GM18519 (cell line): ENCODE results near the gene DNAAF8.
A peak's percentile ranks its signal among the peaks of the same experiment; 100 is the strongest.

ENCODE experiments used
- ATAC-seq: cut with Tn5 transposase; IDR thresholded peaks from one replicate; pipeline ENCODE4 v1.9.1; 2021; ENCODE audit warnings: mild to moderate bottlenecking, moderate library complexity; ENCODE audit not compliant: unreplicated experiment, low FRiP score

Gene DNAAF8

DNA sequence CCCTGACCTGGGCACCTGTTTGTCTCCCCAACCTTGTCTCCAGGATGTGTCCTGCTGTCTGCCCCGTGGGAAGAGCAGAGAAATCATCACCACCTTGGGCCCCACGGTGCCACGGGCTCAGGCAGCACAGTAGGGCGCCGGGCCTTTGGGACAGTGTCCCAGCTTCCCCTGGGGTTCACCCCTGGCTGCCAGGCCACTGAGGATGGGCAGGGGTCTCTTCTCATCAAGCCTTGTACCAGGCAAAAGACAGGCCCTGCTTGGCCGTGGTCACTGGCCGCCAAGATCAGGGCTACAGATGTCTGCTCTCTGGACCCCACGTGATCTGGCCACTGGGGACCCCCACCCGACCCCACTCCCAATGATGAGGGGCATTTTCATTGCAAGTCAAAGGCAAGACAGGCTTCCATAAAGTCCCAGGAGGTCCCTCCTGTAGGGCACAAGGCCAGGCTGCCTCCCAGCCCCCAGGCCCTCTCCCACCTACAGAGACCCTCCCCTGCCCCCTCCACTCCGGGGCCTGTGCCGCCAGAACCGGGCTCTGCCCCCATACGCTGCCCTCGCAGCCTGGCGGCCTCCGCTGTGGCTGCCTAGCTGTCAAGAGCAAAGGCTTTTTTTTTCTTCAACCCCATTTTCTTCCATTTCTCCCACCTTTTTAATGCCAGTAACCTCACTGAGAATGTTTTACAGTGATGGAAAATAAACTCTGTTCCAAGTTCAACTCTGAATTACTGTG, 14.5 kb downstream of the DNAAF8 start:
- ATAC-seq: no peak

DNA sequence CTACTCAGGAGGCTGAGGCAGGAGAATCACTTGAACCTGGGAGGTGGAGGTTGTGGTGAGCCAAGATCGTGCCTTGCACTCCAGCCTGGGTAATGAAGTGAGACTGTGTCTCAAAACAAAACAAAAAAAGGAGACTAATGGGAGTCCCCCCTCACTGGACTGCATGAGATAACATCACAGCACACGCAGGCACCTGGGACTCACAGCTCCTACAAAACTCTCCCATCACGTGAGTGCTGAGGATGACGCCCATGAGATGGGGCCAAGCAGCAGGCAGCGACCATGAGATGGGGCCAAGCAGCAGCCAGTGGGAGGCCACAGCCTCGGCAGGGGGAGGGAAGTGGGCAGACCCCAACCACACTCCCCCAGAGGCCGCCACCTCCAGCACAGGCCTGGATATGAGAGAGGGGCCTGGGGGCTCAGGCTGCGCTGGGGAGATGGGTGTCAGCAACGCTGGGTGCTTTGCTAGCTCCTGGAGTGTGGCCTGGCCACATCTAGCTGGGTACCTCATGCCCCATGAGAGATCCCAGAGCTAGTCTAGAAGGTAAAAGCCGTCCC, 15.4 kb downstream of the DNAAF8 start:
- no peak for ATAC-seq

DNA sequence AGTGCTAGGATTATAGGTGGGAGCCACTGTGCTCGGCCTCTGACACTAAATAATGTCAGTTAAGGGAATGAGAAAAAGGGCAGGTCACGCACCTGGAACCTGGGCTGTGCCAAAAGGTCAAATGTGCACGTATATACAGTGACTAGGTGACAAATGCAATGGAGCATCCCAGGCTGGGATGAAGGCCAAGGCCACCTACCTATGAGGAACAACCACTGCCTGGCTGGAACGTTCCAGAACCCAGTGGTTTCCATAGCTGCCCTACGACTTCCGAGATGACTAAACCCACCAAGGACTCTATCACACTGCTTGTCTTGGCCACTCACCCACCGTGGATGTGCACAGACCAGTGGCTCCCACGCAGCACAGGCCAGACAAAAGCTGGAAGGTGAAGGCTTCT, 16.6 kb downstream of the DNAAF8 start:
- no peak for ATAC-seq

DNA sequence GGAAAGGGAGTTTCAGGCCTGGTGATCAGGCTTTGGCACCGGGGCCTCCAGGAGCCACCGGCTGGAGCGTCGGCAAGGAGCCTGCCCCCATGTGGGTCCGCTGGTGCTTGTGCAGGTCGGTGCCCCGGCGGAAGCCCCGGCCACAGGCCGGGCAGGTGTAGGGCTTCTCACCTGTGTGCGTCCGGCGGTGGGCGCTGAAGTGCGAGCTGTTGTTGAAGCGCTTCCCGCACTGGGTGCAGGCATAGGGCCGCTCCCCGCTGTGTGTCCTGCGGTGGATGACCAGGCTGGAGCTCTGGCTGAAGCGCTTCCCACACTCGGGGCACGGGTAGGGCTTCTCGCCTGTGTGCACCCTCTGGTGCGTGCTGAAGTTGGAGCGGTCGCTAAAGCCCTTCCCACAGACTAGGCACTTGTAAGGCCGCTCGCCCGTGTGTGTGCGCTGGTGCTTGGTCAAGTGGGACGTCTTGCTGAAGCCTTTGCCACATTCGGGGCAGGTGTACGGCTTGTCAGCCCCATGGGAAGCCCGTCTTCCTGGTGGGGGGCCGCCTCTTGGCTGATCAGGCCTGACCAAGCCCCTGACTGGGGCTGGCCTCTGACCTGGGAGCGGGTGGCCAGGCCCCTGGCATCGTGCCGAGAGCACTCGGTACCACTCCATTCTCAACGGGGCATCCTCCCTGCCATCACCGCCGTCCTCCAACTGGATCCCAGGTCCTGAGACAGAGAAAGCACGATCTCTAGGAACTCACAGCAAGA, 18.2 kb downstream of the DNAAF8 start:
- ATAC-seq: no peak

DNA sequence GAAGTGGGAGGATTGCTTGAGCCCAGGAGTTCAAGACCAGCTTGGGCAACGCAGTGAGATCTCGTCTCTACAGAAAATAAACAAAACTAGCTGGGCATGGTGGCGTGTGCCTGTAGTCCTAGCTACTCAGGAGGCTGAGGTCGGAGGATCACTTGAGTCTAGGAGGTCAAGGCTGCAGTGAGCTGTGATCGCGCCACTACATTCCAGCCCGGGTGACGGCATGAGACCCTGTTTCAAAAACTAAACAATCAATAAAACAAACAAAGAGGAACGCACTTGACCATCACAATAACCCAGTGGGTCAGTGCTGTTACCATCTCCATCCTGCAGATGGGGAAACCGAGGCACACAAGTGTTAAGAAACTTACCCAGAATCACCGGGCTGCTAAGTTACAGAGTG, 18.9 kb downstream of the DNAAF8 start:
- no peak for ATAC-seq

DNA sequence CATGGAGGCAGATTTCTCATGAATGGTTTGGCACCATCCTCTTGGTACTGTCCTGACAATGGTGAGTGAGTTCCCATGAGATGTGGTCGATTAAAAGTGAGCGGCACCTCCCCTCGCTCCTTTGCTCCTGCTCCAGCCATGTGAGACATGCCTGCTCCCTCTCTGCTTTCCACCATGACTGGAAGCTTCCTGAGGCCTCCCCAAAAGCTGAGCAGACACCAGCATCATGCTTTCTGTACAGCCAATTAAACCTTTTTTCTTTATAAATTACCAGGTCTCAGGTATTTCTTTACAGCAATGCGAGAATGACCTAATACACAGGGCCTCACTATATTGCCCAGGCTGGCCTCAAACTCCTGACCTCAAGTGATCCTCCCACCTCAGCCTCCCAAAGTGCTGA, 20.5 kb downstream of the DNAAF8 start:
- no peak for ATAC-seq

DNA sequence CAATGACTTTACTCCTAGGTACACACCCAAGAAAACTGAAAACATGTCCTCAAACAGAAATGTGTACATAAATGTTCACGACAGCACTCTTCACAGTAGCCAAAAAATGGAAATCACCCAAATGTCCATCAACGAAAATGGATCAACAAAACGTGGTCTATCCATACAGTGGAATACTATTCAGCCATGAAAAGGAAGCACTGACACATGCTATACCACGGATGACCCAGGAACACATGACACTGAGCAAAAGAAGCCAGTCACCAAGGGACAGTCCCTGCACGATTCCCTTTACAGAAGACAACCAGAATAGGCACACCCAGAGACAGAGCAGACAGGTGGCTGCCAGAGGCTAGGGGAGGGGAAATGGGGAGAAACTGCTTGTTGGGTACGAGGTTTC, 21.4 kb downstream of the DNAAF8 start:
- ATAC-seq: no peak

DNA sequence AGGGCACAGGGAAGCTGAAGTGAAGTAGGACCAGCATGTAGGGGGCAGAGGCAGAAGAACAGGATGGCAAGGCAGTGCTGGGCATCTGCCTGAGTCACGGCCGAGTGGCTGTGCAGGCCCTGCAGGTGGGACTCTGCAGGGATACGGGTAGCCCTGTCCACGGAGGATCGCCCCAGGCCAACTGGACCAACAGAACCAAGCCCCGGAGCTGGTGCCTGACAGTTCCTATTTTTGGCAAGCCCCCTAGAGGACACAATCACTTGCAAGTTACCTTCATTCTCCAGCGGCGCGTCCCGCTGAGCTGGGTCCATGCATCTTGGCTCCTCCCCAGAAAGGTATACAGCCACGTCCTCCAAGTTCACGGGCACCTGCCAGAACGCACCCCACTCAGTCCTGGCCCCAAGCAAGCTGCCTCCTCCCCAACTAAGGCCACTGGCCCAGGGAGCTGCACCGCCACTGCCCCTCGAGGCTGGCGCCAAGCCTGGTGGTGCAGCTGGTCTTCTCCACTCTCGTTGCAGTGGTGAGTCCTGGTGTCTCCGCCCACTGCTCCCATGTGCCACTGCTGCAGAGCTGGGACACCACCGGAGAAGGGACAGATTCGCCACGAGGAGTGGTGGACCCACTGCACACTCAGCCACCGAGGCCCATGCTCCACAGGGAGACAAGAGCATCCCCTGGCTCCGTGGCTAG, 26.0 kb downstream of the DNAAF8 start:
- ATAC-seq: no peak

DNA sequence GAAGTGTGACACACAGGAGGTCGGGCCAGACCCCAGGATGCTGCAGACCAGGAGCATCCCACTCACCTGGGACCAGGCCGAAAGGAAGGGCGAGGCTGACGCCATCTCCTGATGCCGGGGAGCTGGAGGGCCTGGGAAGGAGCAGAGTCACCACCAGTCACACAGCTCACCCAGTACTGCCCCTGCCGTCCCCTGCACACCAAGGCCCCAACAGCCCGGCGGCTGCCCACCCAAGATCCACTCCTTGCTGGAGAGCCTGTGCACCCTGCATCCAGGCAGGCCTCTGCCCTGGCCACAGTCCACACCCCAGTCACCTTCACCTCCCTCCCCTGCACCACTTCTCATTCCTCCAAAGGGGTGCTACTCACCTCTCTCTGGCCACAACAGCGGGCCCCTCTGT, 27.9 kb downstream of the DNAAF8 start:
- no peak for ATAC-seq

DNA sequence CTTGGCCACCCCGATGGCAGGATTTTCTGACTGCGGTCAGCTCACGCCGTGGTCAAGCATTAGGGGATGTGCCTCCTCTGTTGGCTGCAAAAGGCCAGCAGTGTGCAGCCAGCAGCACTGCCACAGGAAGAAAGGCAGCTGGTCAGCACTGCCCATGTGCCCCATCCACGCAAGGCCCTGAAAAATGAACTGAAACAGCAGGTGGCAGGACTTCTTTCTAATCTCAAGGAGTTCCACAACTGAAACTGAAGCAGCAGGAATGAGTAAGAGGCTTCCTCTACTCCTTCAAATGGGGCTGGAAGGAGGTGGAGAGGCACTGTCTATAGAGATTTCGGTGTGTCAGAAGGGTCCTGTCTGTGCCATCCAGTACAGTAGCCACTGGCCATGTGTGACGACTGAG, 29.5 kb downstream of the DNAAF8 start:
- no peak for ATAC-seq

DNA sequence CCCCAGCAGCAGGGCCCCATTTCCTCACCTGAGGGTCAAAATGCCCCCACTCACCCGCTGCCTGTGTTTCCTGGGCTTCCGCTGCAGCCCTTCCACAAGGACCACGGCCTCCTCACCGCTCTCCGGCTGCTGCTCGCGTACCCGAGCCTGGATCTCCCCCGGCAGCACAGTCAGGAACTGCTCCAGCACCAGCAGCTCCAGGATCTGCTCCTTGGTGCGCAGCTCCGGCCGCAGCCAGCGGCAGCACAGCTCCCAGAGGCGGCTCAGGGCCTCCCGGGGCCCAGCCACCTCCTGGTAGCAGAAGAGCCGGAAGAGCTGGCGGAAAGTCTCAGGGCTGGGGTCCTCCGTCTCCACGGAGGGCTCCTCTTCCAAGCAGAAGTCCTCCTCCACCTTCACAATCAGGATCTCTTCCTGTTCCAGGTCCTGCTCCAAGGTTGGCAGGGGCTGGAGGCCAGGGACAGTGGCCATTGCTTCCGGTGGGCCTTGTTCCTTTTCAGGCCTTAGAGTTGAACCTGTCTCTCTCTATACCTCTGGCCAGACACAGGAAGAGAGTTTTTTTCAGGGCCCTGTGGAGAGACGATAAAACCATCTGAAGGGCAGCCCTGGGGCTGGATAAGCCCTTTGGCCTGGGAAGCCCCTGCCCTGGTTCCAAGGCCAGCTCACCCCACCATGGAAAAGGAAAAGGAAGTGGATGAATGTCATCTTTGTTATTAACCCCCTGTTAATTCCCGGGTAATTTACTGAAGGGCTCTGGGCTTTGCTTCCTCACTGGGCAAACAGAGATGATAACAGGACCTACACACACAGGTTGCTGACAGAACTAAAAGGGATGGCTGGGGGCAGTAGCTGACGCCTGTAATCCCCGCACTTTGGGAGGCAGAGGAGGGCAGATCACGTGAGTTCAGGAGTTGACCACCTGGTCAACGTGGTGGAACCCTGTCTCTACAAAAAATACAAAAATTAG, 31.5 kb downstream of the DNAAF8 start:
- no peak for ATAC-seq

DNA sequence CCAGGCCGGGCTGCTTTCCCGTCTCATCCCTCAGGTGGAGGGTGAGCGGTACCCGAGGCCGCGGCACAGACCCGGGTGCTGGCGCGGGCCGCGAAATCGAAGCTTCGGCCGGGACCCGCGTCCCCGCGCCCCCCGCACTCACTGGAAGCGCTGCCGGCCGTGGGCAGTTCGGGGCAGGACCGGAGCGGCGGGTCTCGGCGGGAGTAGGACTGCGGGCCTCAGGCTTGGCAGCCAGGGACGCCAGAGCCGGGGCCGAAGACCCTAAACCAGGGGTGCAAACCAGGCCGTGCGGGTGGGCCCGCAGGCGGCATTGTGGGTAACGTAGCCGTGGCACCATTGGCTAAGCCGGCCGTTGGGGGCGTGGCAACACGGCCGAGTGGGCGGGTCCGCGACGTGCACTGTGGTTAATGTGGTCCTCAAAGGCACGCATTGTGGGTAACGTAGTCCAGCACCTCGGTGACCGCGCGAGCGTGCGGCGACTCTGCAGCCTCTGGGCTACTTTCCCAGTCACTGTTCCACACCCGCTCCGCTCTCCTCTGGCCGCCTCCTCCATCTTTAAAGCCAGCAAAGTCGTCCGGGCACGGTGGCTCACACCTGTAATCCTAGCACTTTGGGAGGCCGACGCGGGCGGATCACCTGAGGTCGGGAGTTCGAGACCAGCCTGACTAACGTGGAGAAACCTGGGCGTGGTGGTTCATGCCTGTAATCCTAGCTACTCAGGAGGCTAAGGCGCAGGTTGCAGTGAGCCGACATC, 32.7 kb downstream of the DNAAF8 start, which contains the start of gene ZNF500:
Gene ZNF500 (minus strand): TSS at position 288 of the 754 bp plus-strand sequence. CDS start 1,184 bp downstream, outside the sequence.
- peak; percentile 76 for ATAC-seq

DNA sequence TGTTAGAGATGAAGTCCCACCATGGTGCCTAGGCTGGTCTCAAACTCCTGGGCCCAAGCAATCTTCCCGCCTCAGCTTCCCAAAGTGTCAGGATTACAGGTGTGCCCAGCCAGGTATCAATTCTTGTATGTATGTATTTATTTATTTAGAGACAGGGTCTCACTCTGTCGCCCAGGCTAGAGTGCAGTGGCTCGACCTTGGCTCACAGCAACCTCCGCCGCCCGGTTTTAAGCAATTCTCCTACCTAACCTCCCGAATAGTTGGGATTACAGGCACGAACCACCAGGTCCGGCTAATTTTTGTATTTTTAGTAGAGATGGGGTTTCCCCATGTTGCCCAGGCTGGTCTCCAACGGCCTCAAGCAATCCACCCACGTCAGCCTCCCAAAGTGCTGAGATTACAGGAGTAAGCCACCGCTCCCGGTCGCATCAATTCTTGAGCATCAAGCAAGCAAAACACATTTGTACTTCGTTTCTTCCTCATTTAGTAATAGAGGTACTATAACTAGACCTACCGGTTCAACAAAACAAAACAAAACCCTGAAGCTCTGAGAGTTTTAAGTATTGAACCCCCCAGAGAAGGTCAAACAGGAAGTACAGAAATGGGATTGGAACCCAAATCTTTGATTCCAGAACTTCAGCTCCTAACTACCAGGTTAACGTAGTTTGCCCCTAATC, 33.7 kb downstream of the DNAAF8 start:
- no peak for ATAC-seq

DNA sequence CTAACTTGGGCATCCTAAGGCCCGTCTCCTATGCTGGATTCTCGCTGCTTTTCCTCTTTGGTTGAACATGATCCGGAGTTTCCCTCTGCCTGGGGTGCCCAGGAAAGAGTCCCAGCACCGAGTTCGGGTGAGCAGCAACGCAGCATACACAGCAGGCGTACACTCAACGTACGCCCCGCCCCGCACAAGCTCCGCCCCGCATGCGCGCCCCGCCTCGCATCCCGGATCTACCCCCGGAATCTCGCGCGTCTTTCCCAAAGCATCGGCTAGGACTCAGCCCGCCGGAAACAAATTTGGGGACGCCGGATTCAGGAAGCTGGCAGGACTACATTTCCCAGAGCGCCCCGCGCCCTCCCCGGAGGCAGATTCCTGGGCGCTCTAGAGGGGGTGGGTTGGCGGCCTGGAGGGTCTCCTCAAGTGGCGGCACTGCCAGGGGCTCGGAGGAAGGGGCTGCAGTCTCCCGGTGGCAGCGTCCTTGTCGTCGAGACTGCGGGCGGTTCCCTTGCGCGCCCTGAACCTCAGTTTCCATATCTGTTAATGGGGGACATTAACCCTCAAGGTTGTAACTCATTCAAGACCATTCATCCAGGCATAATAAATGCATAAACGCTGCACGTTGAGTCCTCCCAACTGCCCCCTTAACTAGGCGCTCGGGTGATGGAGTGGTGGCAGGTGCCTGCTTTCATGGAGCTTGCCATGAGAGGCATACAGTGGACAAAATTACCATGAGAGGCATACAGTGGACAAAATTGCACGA, 34.4 kb downstream of the DNAAF8 start:
- ATAC-seq: peak; percentile 44

DNA sequence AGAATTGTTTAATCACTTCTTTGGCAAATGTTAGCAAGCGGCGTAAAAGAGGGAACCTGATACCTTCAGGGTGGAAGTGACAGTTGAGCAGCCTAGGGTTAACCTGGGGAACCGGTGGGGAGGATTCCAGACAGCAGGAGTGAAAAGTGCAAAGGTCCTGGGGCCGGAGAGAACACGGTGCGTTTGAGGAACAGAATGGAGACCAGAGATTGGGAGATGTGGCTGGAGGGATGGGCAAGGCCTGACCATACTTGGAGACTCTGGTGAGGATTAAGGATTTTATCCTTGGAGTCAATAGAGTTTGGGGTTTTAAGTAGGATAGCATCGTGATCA, 34.9 kb downstream of the DNAAF8 start:
- no peak for ATAC-seq

DNA sequence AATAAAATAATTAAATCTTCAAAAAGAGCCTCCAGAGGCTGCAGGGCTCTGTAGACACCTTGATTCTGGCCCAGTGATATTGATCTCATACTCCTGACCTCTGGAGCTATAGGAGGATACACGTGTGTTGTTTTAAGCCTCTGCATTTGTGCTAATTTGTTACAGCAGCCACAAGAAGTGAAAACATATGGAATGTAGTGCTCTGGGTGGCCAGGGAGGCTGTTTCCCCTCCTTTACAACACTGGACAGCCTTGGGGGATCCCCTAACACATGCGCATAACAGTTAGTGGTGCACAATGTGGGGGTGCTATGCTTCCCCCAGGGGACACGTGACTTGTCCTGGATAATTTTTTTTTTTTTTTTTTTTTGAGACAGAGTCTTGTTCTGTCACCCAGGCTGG, 37.3 kb downstream of the DNAAF8 start:
- ATAC-seq: no peak

DNA sequence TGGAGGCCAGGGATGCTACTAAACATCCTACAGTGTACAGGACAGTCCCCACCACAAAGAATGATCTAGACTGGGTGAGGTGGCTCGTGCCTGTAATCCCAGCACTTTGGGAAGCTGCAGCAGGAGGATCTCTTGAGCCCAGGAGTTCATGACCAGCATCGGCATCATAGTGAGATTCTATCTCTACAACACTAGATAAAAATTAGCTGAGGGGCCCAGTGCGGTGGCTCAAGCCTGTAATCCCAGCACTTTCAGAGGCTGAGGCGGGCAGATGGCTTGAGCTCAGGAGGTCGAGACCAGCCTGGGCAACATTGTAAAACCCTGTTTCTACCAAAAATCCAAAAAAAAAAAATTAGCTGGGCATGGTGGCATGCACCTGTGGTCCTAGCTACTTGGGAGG, 38.0 kb downstream of the DNAAF8 start:
- no peak for ATAC-seq

DNA sequence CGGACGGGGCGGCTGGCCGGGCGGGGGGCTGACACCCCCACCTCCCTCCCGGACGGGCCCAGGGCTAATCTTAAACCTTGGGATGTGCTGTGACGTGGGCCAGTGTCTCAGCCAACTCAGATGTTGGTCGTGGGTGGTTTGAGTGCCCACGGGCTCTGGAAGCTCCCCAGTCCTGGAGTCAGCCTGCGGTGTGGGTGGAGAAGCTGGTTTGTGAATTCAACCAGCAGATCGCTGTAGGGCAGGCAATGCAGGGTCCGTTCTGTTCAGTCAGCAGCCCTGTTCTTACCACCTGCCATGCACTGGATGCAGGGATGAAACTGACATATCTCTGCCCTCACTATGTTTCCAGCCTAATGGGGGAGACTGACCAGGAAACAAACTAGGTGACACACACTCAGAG, 40.7 kb downstream of the DNAAF8 start:
- ATAC-seq: no peak
